Activated CD4-positive, alpha-beta T cell treated with anti-CD3 and anti-CD28 coated beads for 36 hours (primary cell): ENCODE results near the gene SGTB. TPM values are rescaled to one million over a fixed set of nuclear protein-coding genes. Genes with fewer than 3 reads are reported as not detected.
A peak's percentile ranks its signal among the peaks of the same experiment; 100 is the strongest.
"Not testable (repeated sequence)": the region's sequence is repeated elsewhere in the genome, so short reads cannot be mapped to it uniquely, and the experiment has no call there.

Source experiments
- ATAC-seq: fragments of 200-7000 bp; cut with Tn5 transposase; one replicate; pipeline ENCODE4 v1.10.0; 2021; ENCODE audit warnings: mild to moderate bottlenecking, moderate library complexity
- CTCF ChIA-PET: fragments of 350-600 bp; sonication (Branson Sonifier 250); formaldehyde crosslinking; loops from one replicate; lab custom pipeline; 2021; ENCODE audit warnings: antibody characterized with exemption; lab: Charles Lee
- POLR2A ChIA-PET: fragments of 350-600 bp; sonication (Branson Sonifier 250); formaldehyde crosslinking; loops from one replicate; lab custom pipeline; 2021; ENCODE audit warnings: antibody characterized with exemption, inconsistent platforms; lab: Charles Lee
- DNase-seq: peaks from one replicate; pipeline ENCODE4 v3.0.0-alpha.2; 2020
- H3K27ac Mint-ChIP-seq: one replicate; pipeline ENCODE4 v1.8.0; 2021; ENCODE audit warnings: mixed read lengths
- H3K27me3 Mint-ChIP-seq: one replicate; pipeline ENCODE4 v1.8.0; 2021; ENCODE audit warnings: mixed read lengths
- H3K36me3 Mint-ChIP-seq: one replicate; pipeline ENCODE4 v1.8.0; 2021; ENCODE audit warnings: low read depth, mixed read lengths
- H3K4me1 Mint-ChIP-seq: one replicate; pipeline ENCODE4 v1.8.0; 2021; ENCODE audit warnings: mixed read lengths
- H3K4me3 Mint-ChIP-seq: one replicate; pipeline ENCODE4 v1.8.0; 2021; ENCODE audit warnings: mild to moderate bottlenecking, moderate library complexity, mixed read lengths
- H3K9me3 Mint-ChIP-seq: one replicate; pipeline ENCODE4 v1.8.0; 2021; ENCODE audit warnings: low read depth, mixed read lengths
- intact Hi-C, 2 experiments: fragments of 100-400 bp; cut with DNase I in 1 of 2; cut with micrococcal nuclease in 1 of 2; formaldehyde crosslinking; loops; one replicate each; pipeline versions ENCODE4 v1.14.2 to v1.15.1; 2022 to 2024; cut with DNase I, micrococcal nuclease
- total RNA-seq, 2 experiments: library from RNA; stranded (reverse); gene quantifications; one replicate each; pipeline ENCODE4 v1.2.3, GENCODE V29; 2021

SGTB gene
- total RNA-seq, 2 experiments from 2014 or later = 18.0 TPM

DNA sequence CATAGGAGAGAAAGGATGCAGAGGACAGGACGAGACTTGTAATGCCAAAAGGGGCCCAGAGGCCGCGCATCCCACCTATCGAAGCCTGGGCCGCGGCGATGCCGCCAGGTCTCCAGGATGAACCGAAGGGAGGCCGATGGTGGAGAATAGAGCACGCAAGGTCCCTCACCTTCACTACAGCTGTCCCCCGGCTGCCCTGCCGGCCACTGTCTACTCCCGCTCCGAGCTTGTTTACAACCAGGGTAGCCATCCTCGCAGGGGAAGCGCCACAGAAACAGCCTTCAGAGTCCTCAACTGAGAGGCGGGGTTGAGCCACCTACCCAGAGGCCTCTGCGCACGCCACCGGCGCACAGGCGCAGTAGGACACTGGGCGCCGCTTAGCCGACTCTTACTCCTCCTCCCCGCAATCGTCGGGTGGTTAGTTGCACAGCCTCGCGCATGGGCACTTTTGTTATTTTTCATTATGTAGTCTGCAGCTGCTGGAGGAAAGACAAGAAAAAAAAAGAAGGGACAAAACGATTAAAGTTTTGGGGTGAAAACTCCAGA lies 97.8 kb downstream of the SGTB start, which contains the start of gene TRIM23:
Gene TRIM23, minus strand, starts transcription at position 309 of the 546 bp plus-strand sequence. Its CDS starts 59 bp downstream, at position 250.
- intact Hi-C loops = loop anchor here (1.0 to 10.0 kb wide), 8 partner anchors 61 to 855 kb away; partner anchors contain the start of genes CENPK (in 2 of the 2), PPWD1 (in 2 of the 2), SREK1 (in 2 of the 2) and ADAMTS6 (in 1 of the 2)
- H3K27me3 Mint-ChIP-seq = no peaks in the 10 kb centered on the region
- peak within 1 kb of the TSS; percentile 96 for H3K27ac Mint-ChIP-seq
- H3K36me3 Mint-ChIP-seq = peaks cover 3% of the 10 kb centered on the region
- no peaks in the 10 kb centered on the region for H3K9me3 Mint-ChIP-seq
- peak; percentile 95 for DNase-seq
- H3K4me3 Mint-ChIP-seq = peak within 1 kb of the TSS; percentile 85
- peak; percentile 98 for ATAC-seq
- ChIA-PET CTCF (interaction anchor here (0.6 to 1.4 kb wide), 6 partner anchors 12 to 97 kb away, joined by 3 to 7 read pairs (median 3); partner anchors contain the start of genes CENPK and PPWD1), POLR2A (interaction anchor here (0.9 kb wide), 1 partner anchor 13 kb away, joined by 4 read pairs; no protein-coding TSS in a partner anchor)
- H3K4me1 Mint-ChIP-seq = peaks cover 42% of the 10 kb centered on the region

DNA sequence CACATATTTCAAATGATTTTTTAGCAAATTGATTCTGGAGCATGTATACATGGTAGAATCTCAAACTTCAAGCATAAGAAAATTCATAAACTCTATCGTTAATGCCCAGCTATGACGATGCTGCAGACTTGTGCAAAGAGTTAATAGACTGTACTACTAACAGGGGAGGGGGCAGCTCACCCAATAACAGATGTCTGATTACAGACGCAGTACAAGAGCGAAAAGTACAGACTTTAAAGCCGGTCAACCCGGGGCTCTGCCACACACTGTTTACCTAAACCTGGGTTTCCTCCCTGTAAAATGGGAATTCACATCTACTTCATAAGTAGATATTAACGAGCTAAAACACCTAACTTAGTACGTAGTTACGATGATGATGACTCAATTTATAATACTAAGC lies 98.4 kb downstream of the SGTB start:
- Mint-ChIP-seq H3K36me3 (peaks cover 3% of the 10 kb centered on the region), H3K9me3 (no peaks in the 10 kb centered on the region), H3K4me1 (peaks cover 44% of the 10 kb centered on the region), H3K27me3 (no peaks in the 10 kb centered on the region), H3K27ac (peak overlapping the region; percentile 96), H3K4me3 (peak overlapping the region; percentile 85)
- POLR2A ChIA-PET = interaction anchor here (0.9 kb wide), 1 partner anchor 12 kb away, joined by 4 read pairs; no protein-coding TSS in a partner anchor
- DNase-seq = peak; percentile 14
- intact Hi-C loops = loop anchor here (5.0 to 10.0 kb wide), 3 partner anchors 141 to 811 kb away; partner anchors contain the start of gene ADAMTS6 (in 1 of the 2)
- no peak for ATAC-seq
- CTCF ChIA-PET = interaction anchor here (0.6 to 1.4 kb wide), 6 partner anchors 11 to 97 kb away, joined by 3 to 7 read pairs (median 3); partner anchors contain the start of genes CENPK and PPWD1

DNA sequence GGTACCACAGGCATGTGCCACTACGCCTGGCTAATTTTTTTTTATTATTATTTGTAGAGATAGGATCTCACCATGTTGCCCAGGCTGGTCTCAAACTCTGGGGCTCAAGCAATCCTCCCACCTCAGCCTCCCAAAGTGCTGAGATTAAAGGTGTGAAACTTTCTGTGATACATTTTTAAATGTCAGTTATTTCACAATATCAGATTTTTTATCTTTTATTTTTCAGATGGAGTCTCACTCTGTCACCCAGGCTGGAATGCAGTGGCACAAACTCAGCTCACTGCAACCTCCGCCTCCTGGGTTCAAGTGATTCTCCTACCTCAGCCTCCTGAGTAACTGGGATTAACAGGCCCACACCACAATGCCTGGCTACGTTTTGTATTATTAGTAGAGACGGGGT lies 99.9 kb downstream of the SGTB start:
- POLR2A ChIA-PET = interaction anchor here (0.6 kb wide), 1 partner anchor 58 kb away, joined by 3 read pairs; no protein-coding TSS in a partner anchor
- CTCF ChIA-PET, DNase-seq, H3K9me3 Mint-ChIP-seq, H3K36me3 Mint-ChIP-seq, ATAC-seq, H3K27me3 Mint-ChIP-seq, H3K27ac Mint-ChIP-seq, H3K4me3 Mint-ChIP-seq: not testable (repeated sequence)
- H3K4me1 Mint-ChIP-seq = peaks cover 37% of the 10 kb centered on the region
- intact Hi-C loops = loop anchor here (5.0 to 10.0 kb wide), 3 partner anchors 140 to 810 kb away; partner anchors contain the start of gene ADAMTS6 (in 1 of the 2)

DNA sequence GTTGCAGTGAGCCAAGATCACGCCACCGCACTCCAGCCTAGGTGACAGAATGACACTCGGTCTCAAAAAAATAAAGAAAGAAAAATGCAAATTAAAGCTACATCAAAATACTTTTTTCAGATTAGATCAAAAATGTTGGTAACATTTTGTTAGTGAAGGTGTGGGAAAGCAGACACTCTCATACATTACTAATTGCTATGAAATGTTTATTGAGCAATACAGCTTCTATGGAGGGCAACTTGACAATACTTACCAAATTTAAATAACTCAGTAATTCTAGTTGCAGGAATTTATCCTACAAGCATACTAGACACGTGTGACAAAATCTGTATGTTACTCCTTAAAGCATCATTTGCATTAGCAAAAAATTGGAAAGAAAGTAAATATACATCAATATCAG lies 101.9 kb downstream of the SGTB start:
- Mint-ChIP-seq H3K27ac (no peak overlapping the region), H3K9me3 (no peaks in the 10 kb centered on the region), H3K4me3 (no peak overlapping the region), H3K27me3 (no peaks in the 10 kb centered on the region), H3K36me3 (peaks cover 7% of the 10 kb centered on the region), H3K4me1 (peaks cover 29% of the 10 kb centered on the region)
- intact Hi-C loops = loop anchor here (5.0 to 10.0 kb wide), 3 partner anchors 138 to 808 kb away; partner anchors contain the start of gene ADAMTS6 (in 1 of the 2)
- no peak for ATAC-seq
- CTCF ChIA-PET = interaction anchor here (1.0 kb wide), 1 partner anchor 12 kb away, joined by 3 read pairs; no protein-coding TSS in a partner anchor
- POLR2A ChIA-PET = no interaction called here
- DNase-seq = no peak

Other genes with a start within 250 kb of the SGTB start
- 1 to 10 TPM in 1 of 2 experiments, under 1 TPM in 1; 0.96 to 1.3 TPM for gene ADAMTS6, start 240.2 kb downstream of the SGTB start, total RNA-seq
- gene CENPK, start 158.9 kb downstream of the SGTB start, total RNA-seq = 10 to 100 TPM; 70.5 to 77.5 TPM
- gene PPWD1, start 158.8 kb downstream of the SGTB start, total RNA-seq = 10 to 100 TPM; 43.0 to 44.0 TPM
- gene TRIM23, start 97.8 kb downstream of the SGTB start, total RNA-seq = 1 to 10 TPM; 3.5 to 6.0 TPM
- gene SHLD3, start 97.1 kb downstream of the SGTB start, total RNA-seq = 1 to 10 TPM; 3.5 to 4.0 TPM
- gene TRAPPC13, start 97.1 kb downstream of the SGTB start, total RNA-seq = 10 to 100 TPM; 11.2 to 20.7 TPM
- 10 to 100 TPM; 30.9 to 33.8 TPM for gene NLN, start 96 bp upstream of the SGTB start, total RNA-seq
- gene ERBIN, start 204.5 kb upstream of the SGTB start, total RNA-seq = 10 to 100 TPM; 44.8 to 52.3 TPM